ENCODE measurements around the gene SLIT3.

GRCh38 chr5:169328401-169328800, 27.5 kb upstream of the SLIT3 start:
- TF ChIP-seq POLR2A (IDR thresholded peaks at IDR 0.05) (no peak), CTCF (IDR thresholded peaks at IDR 0.05) (no peak), EP300 (IDR thresholded peaks at IDR 0.05) (no peak)

All from stomach (tissue), 4 donors.